WTC11 (cell line): Measurements from ENCODE around the gene ERBB2. TPM values are rescaled to one million over a fixed set of nuclear protein-coding genes. Genes with fewer than 3 reads are reported as not detected.

Source experiments
- ATAC-seq: fragments of 200-7000 bp; cut with Tn5 transposase; 2 replicates; pipeline ENCODE4 v1.10.0; 2021; ENCODE audit warnings: mild to moderate bottlenecking, moderate library complexity
- CTCF ChIA-PET: fragments of 300-600 bp; sonication (Branson Sonifier 250); formaldehyde crosslinking; loops from one replicate; lab custom pipeline; 2021; ENCODE audit warnings: antibody characterized with exemption; lab: Charles Lee
- POLR2A ChIA-PET: fragments of 350-600 bp; sonication (Branson Sonifier 250); formaldehyde crosslinking; loops from one replicate; lab custom pipeline; 2021; ENCODE audit warnings: antibody characterized with exemption; lab: Charles Lee
- DNase-seq: peaks from one replicate; pipeline ENCODE4 v3.0.0; 2021; ENCODE audit warnings: low spot score
- H3K27ac Mint-ChIP-seq: 2 replicates; pipeline ENCODE4 v1.8.0; 2021; ENCODE audit warnings: mixed read lengths
- H3K27me3 Mint-ChIP-seq: 2 replicates; pipeline ENCODE4 v1.8.0; 2021; ENCODE audit warnings: low read depth, mild to moderate bottlenecking, moderate library complexity, mixed read lengths
- H3K36me3 Mint-ChIP-seq: 2 replicates; pipeline ENCODE4 v1.8.0; 2021; ENCODE audit warnings: mixed read lengths
- H3K4me1 Mint-ChIP-seq: 2 replicates; pipeline ENCODE4 v1.8.0; 2022; ENCODE audit warnings: mixed read lengths
- H3K4me3 Mint-ChIP-seq: 2 replicates; pipeline ENCODE4 v1.8.0; 2021; ENCODE audit warnings: mild to moderate bottlenecking, moderate library complexity, mixed read lengths
- H3K9me3 Mint-ChIP-seq: 2 replicates; pipeline ENCODE4 v1.8.0; 2021; ENCODE audit warnings: mixed read lengths
- FOXP1 ChIP-seq: sonication (generic); formaldehyde crosslinking; IDR thresholded peaks from 2 replicates; pipeline ENCODE4 v1.8.0; 2022; ENCODE audit warnings: missing genetic modification reagents, mild to moderate bottlenecking, moderate library complexity, borderline replicate concordance
- MYBL2 ChIP-seq: sonication (generic); formaldehyde crosslinking; IDR thresholded peaks from 2 replicates; pipeline ENCODE4 v1.8.1; 2023; ENCODE audit warnings: mild to moderate bottlenecking, moderate library complexity, missing genetic modification reagents
- NFYB ChIP-seq: sonication (generic); formaldehyde crosslinking; conservative IDR thresholded peaks from 2 replicates; pipeline ENCODE4 v1.8.0; 2022; ENCODE audit warnings: low read depth, missing genetic modification reagents
- NR3C1 ChIP-seq: sonication (generic); formaldehyde crosslinking; conservative IDR thresholded peaks from 2 replicates; pipeline ENCODE4 v1.8.1; 2023; ENCODE audit warnings: low read depth, mild to moderate bottlenecking, missing genetic modification reagents
- OVOL2 ChIP-seq: fragments of 250-450 bp; sonication (Bioruptor Pico); IDR thresholded peaks from 2 replicates; pipeline ENCODE4 v1.9.0; 2021; ENCODE audit warnings: mild to moderate bottlenecking, borderline replicate concordance
- RORB ChIP-seq: fragments of 250-450 bp; sonication (Bioruptor Pico); IDR thresholded peaks from 2 replicates; pipeline ENCODE4 v1.9.0; 2021; ENCODE audit warnings: mild to moderate bottlenecking
- SMAD4 ChIP-seq: sonication (generic); formaldehyde crosslinking; IDR thresholded peaks from 2 replicates; pipeline ENCODE4 v1.8.0; 2022; ENCODE audit warnings: mild to moderate bottlenecking, missing genetic modification reagents
- STAT6 ChIP-seq: sonication (generic); formaldehyde crosslinking; conservative IDR thresholded peaks from 2 replicates; pipeline ENCODE4 v1.8.1; 2023; ENCODE audit warnings: mild to moderate bottlenecking, low read depth, missing genetic modification reagents, moderate library complexity
- TEAD4 ChIP-seq: sonication (generic); formaldehyde crosslinking; IDR thresholded peaks from 2 replicates; pipeline ENCODE4 v1.8.0; 2022; ENCODE audit warnings: mild to moderate bottlenecking, missing genetic modification reagents
- ZNF121 ChIP-seq: sonication (generic); formaldehyde crosslinking; IDR thresholded peaks from 2 replicates; pipeline ENCODE4 v1.8.0; 2023; ENCODE audit warnings: missing genetic modification reagents
- ZNF138 ChIP-seq: sonication (generic); formaldehyde crosslinking; conservative IDR thresholded peaks from 2 replicates; pipeline ENCODE4 v1.8.1; 2022; ENCODE audit warnings: mild to moderate bottlenecking, moderate library complexity, missing genetic modification reagents
- ZNF425 ChIP-seq: fragments of 250-450 bp; sonication (Bioruptor Pico); conservative IDR thresholded peaks from 2 replicates; pipeline ENCODE4 v1.9.0; 2021; ENCODE audit warnings: mild to moderate bottlenecking
- total RNA-seq: library from RNA; stranded (reverse); gene quantifications from 3 replicates; pipeline ENCODE4 v1.2.3, GENCODE V29; 2021
- TF ChIP-seq, protein P1 (sequence below): fragments of 250-450 bp; sonication (Bioruptor Pico); IDR thresholded peaks from 2 replicates; pipeline ENCODE4 v1.9.0; 2021; ENCODE audit warnings: mild to moderate bottlenecking
- TF ChIP-seq, protein P2 (sequence below): sonication (generic); formaldehyde crosslinking; IDR thresholded peaks from 2 replicates; pipeline ENCODE4 v1.8.0; 2023; ENCODE audit warnings: missing genetic modification reagents, mild to moderate bottlenecking, borderline replicate concordance
- TF ChIP-seq, protein P3 (sequence below): sonication (generic); formaldehyde crosslinking; IDR thresholded peaks from 2 replicates; pipeline ENCODE4 v1.8.1; 2022; ENCODE audit warnings: mild to moderate bottlenecking, missing genetic modification reagents, moderate library complexity, borderline replicate concordance
- TF ChIP-seq, protein P4 (sequence below): sonication (generic); formaldehyde crosslinking; conservative IDR thresholded peaks from 2 replicates; pipeline ENCODE4 v1.8.1; 2022; ENCODE audit warnings: mild to moderate bottlenecking, missing genetic modification reagents

Gene ERBB2
- total RNA-seq, 1 experiment from 2014 or later: 209 TPM

- DNase-seq: no peak
- POLR2A ChIA-PET: no interaction called here
- Mint-ChIP-seq H3K27ac (no peak overlapping the region), H3K36me3 (peaks cover 53% of the 10 kb centered on the region), H3K4me1 (peaks cover 8% of the 10 kb centered on the region), H3K27me3 (no peaks in the 10 kb centered on the region), H3K4me3 (no peak overlapping the region), H3K9me3 (no peaks in the 10 kb centered on the region)
- CTCF ChIA-PET: interaction anchor here (0.8 kb wide), 1 partner anchor 8 kb away, joined by 3 read pairs; no protein-coding TSS in a partner anchor
- no peak for TF ChIP-seq MYBL2 (CRISPR knock-in tag)
- TF ChIP-seq ZNF121: peak; percentile 89
- no peak for ATAC-seq
Observed at GRCh38 chr17:39722104-39722503, 22.2 kb downstream of the ERBB2 start.

GRCh38 chr17:39722965-39723848 lies 23.3 kb downstream of the ERBB2 start:
- no peaks in the 10 kb centered on the region for H3K27me3 Mint-ChIP-seq
- no peak overlapping the region for H3K4me3 Mint-ChIP-seq
- no peaks in the 10 kb centered on the region for H3K9me3 Mint-ChIP-seq
- peaks cover 50% of the 10 kb centered on the region for H3K36me3 Mint-ChIP-seq
- TF ChIP-seq ZNF138 (CRISPR knock-in tag) (no peak), ZNF121 (peak; percentile 79)
- H3K4me1 Mint-ChIP-seq: peaks cover 8% of the 10 kb centered on the region
- ATAC-seq: peak; percentile 96
- CTCF ChIA-PET: interaction anchor here (0.5 to 0.6 kb wide), 2 partner anchors 16 to 1119 kb away, joined by 3 read pairs; no protein-coding TSS in a partner anchor
- peak overlapping the region; percentile 53; the same call in 1 of the 2 replicates for H3K27ac Mint-ChIP-seq
- POLR2A ChIA-PET: interaction anchor here (0.6 kb wide), 3 partner anchors 90 to 273 kb away, joined by 3 to 4 read pairs (median 3); no protein-coding TSS in a partner anchor
- peak; percentile 76 for DNase-seq

DNA sequence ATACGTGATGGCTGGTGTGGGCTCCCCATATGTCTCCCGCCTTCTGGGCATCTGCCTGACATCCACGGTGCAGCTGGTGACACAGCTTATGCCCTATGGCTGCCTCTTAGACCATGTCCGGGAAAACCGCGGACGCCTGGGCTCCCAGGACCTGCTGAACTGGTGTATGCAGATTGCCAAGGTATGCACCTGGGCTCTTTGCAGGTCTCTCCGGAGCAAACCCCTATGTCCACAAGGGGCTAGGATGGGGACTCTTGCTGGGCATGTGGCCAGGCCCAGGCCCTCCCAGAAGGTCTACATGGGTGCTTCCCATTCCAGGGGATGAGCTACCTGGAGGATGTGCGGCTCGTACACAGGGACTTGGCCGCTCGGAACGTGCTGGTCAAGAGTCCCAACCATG lies 24.9 kb downstream of the ERBB2 start:
- Mint-ChIP-seq H3K4me3 (no peak overlapping the region), H3K9me3 (no peaks in the 10 kb centered on the region), H3K36me3 (peaks cover 42% of the 10 kb centered on the region), H3K4me1 (peaks cover 19% of the 10 kb centered on the region), H3K27me3 (no peaks in the 10 kb centered on the region), H3K27ac (no peak overlapping the region)
- ATAC-seq (no peak), DNase-seq (no peak)
- ChIA-PET POLR2A (no interaction called here), CTCF (no interaction called here)
- TF ChIP-seq, protein P1, sequence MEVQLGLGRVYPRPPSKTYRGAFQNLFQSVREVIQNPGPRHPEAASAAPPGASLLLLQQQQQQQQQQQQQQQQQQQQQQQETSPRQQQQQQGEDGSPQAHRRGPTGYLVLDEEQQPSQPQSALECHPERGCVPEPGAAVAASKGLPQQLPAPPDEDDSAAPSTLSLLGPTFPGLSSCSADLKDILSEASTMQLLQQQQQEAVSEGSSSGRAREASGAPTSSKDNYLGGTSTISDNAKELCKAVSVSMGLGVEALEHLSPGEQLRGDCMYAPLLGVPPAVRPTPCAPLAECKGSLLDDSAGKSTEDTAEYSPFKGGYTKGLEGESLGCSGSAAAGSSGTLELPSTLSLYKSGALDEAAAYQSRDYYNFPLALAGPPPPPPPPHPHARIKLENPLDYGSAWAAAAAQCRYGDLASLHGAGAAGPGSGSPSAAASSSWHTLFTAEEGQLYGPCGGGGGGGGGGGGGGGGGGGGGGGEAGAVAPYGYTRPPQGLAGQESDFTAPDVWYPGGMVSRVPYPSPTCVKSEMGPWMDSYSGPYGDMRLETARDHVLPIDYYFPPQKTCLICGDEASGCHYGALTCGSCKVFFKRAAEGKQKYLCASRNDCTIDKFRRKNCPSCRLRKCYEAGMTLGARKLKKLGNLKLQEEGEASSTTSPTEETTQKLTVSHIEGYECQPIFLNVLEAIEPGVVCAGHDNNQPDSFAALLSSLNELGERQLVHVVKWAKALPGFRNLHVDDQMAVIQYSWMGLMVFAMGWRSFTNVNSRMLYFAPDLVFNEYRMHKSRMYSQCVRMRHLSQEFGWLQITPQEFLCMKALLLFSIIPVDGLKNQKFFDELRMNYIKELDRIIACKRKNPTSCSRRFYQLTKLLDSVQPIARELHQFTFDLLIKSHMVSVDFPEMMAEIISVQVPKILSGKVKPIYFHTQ (CRISPR knock-in tag): no peak
- no peak for TF ChIP-seq FOXP1 (CRISPR knock-in tag)
- no peak for TF ChIP-seq STAT6 (CRISPR knock-in tag)
- no peak for TF ChIP-seq TEAD4 (CRISPR knock-in tag)
- no peak for TF ChIP-seq SMAD4 (CRISPR knock-in tag)
- TF ChIP-seq, protein P2, sequence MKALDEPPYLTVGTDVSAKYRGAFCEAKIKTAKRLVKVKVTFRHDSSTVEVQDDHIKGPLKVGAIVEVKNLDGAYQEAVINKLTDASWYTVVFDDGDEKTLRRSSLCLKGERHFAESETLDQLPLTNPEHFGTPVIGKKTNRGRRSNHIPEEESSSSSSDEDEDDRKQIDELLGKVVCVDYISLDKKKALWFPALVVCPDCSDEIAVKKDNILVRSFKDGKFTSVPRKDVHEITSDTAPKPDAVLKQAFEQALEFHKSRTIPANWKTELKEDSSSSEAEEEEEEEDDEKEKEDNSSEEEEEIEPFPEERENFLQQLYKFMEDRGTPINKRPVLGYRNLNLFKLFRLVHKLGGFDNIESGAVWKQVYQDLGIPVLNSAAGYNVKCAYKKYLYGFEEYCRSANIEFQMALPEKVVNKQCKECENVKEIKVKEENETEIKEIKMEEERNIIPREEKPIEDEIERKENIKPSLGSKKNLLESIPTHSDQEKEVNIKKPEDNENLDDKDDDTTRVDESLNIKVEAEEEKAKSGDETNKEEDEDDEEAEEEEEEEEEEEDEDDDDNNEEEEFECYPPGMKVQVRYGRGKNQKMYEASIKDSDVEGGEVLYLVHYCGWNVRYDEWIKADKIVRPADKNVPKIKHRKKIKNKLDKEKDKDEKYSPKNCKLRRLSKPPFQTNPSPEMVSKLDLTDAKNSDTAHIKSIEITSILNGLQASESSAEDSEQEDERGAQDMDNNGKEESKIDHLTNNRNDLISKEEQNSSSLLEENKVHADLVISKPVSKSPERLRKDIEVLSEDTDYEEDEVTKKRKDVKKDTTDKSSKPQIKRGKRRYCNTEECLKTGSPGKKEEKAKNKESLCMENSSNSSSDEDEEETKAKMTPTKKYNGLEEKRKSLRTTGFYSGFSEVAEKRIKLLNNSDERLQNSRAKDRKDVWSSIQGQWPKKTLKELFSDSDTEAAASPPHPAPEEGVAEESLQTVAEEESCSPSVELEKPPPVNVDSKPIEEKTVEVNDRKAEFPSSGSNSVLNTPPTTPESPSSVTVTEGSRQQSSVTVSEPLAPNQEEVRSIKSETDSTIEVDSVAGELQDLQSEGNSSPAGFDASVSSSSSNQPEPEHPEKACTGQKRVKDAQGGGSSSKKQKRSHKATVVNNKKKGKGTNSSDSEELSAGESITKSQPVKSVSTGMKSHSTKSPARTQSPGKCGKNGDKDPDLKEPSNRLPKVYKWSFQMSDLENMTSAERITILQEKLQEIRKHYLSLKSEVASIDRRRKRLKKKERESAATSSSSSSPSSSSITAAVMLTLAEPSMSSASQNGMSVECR (CRISPR knock-in tag): no peak
- no peak for TF ChIP-seq NR3C1 (CRISPR knock-in tag)
- no peak for TF ChIP-seq NFYB (CRISPR knock-in tag)
- TF ChIP-seq, protein P3, sequence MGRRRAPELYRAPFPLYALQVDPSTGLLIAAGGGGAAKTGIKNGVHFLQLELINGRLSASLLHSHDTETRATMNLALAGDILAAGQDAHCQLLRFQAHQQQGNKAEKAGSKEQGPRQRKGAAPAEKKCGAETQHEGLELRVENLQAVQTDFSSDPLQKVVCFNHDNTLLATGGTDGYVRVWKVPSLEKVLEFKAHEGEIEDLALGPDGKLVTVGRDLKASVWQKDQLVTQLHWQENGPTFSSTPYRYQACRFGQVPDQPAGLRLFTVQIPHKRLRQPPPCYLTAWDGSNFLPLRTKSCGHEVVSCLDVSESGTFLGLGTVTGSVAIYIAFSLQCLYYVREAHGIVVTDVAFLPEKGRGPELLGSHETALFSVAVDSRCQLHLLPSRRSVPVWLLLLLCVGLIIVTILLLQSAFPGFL: no peak
- TF ChIP-seq OVOL2 (CRISPR knock-in tag): no peak
- TF ChIP-seq, protein P4, sequence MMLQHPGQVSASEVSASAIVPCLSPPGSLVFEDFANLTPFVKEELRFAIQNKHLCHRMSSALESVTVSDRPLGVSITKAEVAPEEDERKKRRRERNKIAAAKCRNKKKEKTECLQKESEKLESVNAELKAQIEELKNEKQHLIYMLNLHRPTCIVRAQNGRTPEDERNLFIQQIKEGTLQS (CRISPR knock-in tag): no peak
- no peak for TF ChIP-seq ZNF425 (CRISPR knock-in tag)
- no peak for TF ChIP-seq RORB (CRISPR knock-in tag)
